Stomach (tissue), 4 donors: ENCODE measurements around the gene SPACDR.

ENCODE experiments used
- CTCF ChIP-seq, 7 experiments: fragments of 450-650 bp in 4 of 7; fragments of 200-600 bp in 3 of 7; sonication (generic) in 3 of 7; IDR thresholded peaks; one replicate each; pipeline ENCODE4 v1.5.1; 2016 to 2019; ENCODE audit warnings: antibody characterized with exemption in 7 of 7, control low read depth in 2 of 7, mild to moderate bottlenecking in 1 of 7
- POLR2A ChIP-seq, 4 donors: fragments of 450-650 bp; IDR thresholded peaks; one replicate each; pipeline ENCODE4 v1.6.1; 2016; ENCODE audit warnings: antibody characterized with exemption in 4 of 4, control low read depth in 2 of 4, mild to moderate bottlenecking in 1 of 4, moderate library complexity in 1 of 4
- POLR2AphosphoS5 ChIP-seq, 3 donors: sonication (generic); formaldehyde crosslinking; IDR thresholded peaks; one replicate each; pipeline ENCODE4 v1.6.1; 2016; ENCODE audit warnings: antibody characterized with exemption in 3 of 3

GRCh38 chr7:100513212-100513810, 49.3 kb upstream of the SPACDR start:
- TF ChIP-seq POLR2A (IDR thresholded peaks at IDR 0.05) (no peak), POLR2AphosphoS5 (IDR thresholded peaks at IDR 0.05) (no peak), CTCF (IDR thresholded peaks at IDR 0.05) (no peak)
